ENCODE data around the gene CCDC68.

GRCh38 chr18:54950221-54950620 is 9.0 kb downstream of the CCDC68 start:
- no peak for TF ChIP-seq CTCF (IDR thresholded peaks at IDR 0.05; ENCODE audit: extremely low read depth in 1 of 2, insufficient read depth in 1 of 2, low read depth in 1 of 2, low read length in 2 of 2)
- TF ChIP-seq POLR2A (IDR thresholded peaks at IDR 0.05; ENCODE audit: low read depth, low read length), result no peak
- TF ChIP-seq MAX (IDR thresholded peaks at IDR 0.05; ENCODE audit: insufficient read depth, insufficient read length), result no peak
- no peak for TF ChIP-seq EZH2 (IDR thresholded peaks at IDR 0.05; ENCODE audit: borderline replicate concordance, low read depth, low read length, severe bottlenecking)
